Gastroesophageal sphincter (tissue), 4 donors: Measurements from ENCODE around the gene GNAI1. TPM values are rescaled to one million over a fixed set of nuclear protein-coding genes. Genes with fewer than 3 reads are reported as not detected.

Experiments
- ATAC-seq: fragments of 150-250 bp; one replicate; pipeline ENCODE4 v1.9.1; 2016; ENCODE audit warnings: mild to moderate bottlenecking, moderate library complexity
- H3K27ac ChIP-seq, 4 donors: fragments of 200-600 bp; sonication (generic) in 3 of 4; 1 replicate in 3 of 4; 2 replicates in 1 of 4; pipeline ENCODE4 v1.5.1; 2016 to 2019
- H3K27me3 ChIP-seq: fragments of 200-600 bp; sonication (generic); one replicate; pipeline ENCODE4 v1.5.1; 2019
- H3K36me3 ChIP-seq, 2 donors: fragments of 200-600 bp; sonication (generic); one replicate each; pipeline ENCODE4 v1.5.1; 2019; ENCODE audit warnings: control low read depth in 1 of 2
- H3K4me1 ChIP-seq, 3 donors: fragments of 200-600 bp; sonication (generic); 1 replicate in 2 of 3; 2 replicates in 1 of 3; pipeline ENCODE4 v1.5.1; 2016 to 2019; ENCODE audit warnings: control low read depth in 2 of 3
- H3K4me3 ChIP-seq, 2 donors: fragments of 200-600 bp; sonication (generic); one replicate each; pipeline ENCODE4 v1.5.1; 2019; ENCODE audit warnings: mild to moderate bottlenecking in 1 of 2, moderate library complexity in 1 of 2
- H3K9me3 ChIP-seq, 3 donors: fragments of 200-600 bp; sonication (generic); one replicate each; pipeline ENCODE4 v1.5.1; 2017 to 2019; ENCODE audit warnings: control low read depth in 2 of 3
- EP300 ChIP-seq: sonication (generic); formaldehyde crosslinking; IDR thresholded peaks from one replicate; pipeline ENCODE4 v1.6.1; 2017; ENCODE audit warnings: antibody characterized with exemption, mild to moderate bottlenecking
- POLR2A ChIP-seq, 2 donors: fragments of 450-650 bp; IDR thresholded peaks; one replicate each; pipeline ENCODE4 v1.6.1; 2017; ENCODE audit warnings: antibody characterized with exemption in 2 of 2, mild to moderate bottlenecking in 2 of 2, moderate library complexity in 1 of 2
- POLR2AphosphoS5 ChIP-seq: sonication (generic); formaldehyde crosslinking; IDR thresholded peaks from one replicate; pipeline ENCODE4 v1.6.1; 2017; ENCODE audit warnings: antibody characterized with exemption
- WGBS, 2 donors: methylation state at CpG; one replicate each; pipeline ENCODE4 v1.1.5; 2018; ENCODE audit warnings: low coverage in 1 of 2; 5-methylcytosine and 5-hydroxymethylcytosine counted together
- total RNA-seq, 4 donors: library from RNA; depleted of rRNA; stranded (reverse); fragments of >200 nt; gene quantifications; one replicate each; pipeline ENCODE4 v1.1.0, GENCODE V29; 2016
- TF ChIP-seq, protein P1 (sequence below), 4 experiments: fragments of 200-600 bp in 2 of 4; fragments of 450-650 bp in 2 of 4; sonication (generic) in 1 of 4; IDR thresholded peaks; one replicate each; pipeline ENCODE4 v1.5.1; 2017 to 2019; ENCODE audit warnings: antibody characterized with exemption in 4 of 4, mild to moderate bottlenecking in 2 of 4, moderate library complexity in 2 of 4

The GNAI1 gene
- total RNA-seq, 4 donors from 2014 or later = 76.8 to 136 (median 108) TPM

DNA sequence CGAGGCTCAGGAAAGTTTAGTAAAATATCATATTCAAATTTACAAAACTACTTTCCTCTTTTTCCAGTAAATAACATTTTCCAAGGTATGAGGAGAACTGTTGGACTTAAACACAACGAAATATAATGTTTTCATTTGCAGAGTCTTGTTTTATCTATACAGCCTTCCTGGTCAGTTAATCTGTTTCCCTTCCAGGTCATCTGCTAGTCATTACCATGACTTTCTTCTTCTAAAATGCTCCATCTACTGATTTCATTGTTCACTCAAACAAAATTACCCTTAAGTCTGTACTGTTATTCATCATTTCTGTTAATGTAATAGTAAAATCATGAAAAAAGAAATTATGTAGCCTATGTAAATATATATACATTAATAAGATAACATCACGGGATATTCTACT, 69.8 kb downstream of the GNAI1 start:
- no peak for ATAC-seq
- no peak overlapping the region for H3K4me3 ChIP-seq
- H3K27ac ChIP-seq = no peak overlapping the region
- no peaks in the 10 kb centered on the region for H3K9me3 ChIP-seq
- peaks cover 0 to 24% (median 8%) of the 10 kb centered on the region in 3 donors for H3K4me1 ChIP-seq
- TF ChIP-seq POLR2AphosphoS5 (no peak), POLR2A (IDR thresholded peaks at IDR 0.05) (no peak), EP300 (no peak)
- TF ChIP-seq, protein P1, sequence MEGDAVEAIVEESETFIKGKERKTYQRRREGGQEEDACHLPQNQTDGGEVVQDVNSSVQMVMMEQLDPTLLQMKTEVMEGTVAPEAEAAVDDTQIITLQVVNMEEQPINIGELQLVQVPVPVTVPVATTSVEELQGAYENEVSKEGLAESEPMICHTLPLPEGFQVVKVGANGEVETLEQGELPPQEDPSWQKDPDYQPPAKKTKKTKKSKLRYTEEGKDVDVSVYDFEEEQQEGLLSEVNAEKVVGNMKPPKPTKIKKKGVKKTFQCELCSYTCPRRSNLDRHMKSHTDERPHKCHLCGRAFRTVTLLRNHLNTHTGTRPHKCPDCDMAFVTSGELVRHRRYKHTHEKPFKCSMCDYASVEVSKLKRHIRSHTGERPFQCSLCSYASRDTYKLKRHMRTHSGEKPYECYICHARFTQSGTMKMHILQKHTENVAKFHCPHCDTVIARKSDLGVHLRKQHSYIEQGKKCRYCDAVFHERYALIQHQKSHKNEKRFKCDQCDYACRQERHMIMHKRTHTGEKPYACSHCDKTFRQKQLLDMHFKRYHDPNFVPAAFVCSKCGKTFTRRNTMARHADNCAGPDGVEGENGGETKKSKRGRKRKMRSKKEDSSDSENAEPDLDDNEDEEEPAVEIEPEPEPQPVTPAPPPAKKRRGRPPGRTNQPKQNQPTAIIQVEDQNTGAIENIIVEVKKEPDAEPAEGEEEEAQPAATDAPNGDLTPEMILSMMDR (IDR thresholded peaks at IDR 0.05) = no peak
- 63% methylated on average over 3 of the region's 3 CpGs for whole genome bisulfite sequencing, 2 donors
- peaks cover 0 to 45% of the 10 kb centered on the region in 2 donors for H3K36me3 ChIP-seq
- no peaks in the 10 kb centered on the region for H3K27me3 ChIP-seq

DNA sequence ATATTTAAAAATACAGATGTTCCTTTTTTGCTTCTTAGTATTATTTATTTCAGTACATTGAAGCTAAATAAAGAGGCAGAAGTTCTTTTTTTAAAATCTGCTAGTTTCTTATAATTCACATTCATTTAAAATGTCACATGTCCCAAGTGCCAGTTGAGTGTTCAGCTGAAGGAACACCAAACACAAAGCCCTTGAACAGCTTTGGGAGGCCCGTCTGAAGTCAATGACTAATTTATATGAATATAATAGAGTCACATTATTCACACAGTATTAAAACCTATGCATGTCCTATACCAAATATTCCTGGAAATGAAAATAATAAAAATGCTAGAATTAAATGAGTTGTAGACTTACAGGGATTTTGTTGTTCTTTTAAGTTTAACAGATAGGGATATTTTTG, 70.3 kb downstream of the GNAI1 start:
- WGBS, 2 donors = 52 to 62% methylated on average over 1 of the region's 1 CpG
- Histone ChIP-seq H3K36me3 (peaks cover 0 to 45% of the 10 kb centered on the region in 2 donors), H3K27ac (no peak overlapping the region), H3K4me3 (no peak overlapping the region), H3K9me3 (no peaks in the 10 kb centered on the region), H3K27me3 (no peaks in the 10 kb centered on the region), H3K4me1 (peaks cover 0 to 24% (median 8%) of the 10 kb centered on the region in 3 donors)
- ATAC-seq = no peak
- TF ChIP-seq EP300 = no peak
- TF ChIP-seq POLR2A (IDR thresholded peaks at IDR 0.05) = no peak
- TF ChIP-seq POLR2AphosphoS5 = no peak
- TF ChIP-seq, protein P1 (IDR thresholded peaks at IDR 0.05) = no peak

DNA sequence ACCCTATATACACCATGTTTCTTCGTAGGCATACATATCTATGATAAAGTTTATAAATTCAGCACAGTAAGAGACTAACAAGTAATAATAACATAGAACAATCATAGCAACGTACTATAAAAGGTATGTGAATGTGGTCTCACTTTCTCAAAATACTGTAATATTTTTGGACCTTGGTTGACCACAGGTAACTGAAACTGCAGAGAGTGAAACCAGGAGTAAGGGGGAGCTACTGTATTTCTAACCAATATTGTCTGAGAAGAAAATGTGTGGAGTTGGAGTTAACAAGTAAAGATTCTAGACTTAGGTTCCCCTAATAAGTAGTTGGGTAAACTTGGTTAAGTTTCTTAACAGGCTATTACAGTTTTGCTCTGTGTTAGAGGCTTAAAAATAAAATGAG, 72.1 kb downstream of the GNAI1 start:
- no peak for ATAC-seq
- no peak overlapping the region for H3K27ac ChIP-seq
- H3K4me1 ChIP-seq = peaks cover 0 to 30% (median 8%) of the 10 kb centered on the region in 3 donors
- WGBS, 2 donors = 95 to 100% methylated on average over 2 of the region's 2 CpGs
- peaks cover 0 to 38% of the 10 kb centered on the region in 2 donors for H3K36me3 ChIP-seq
- no peaks in the 10 kb centered on the region for H3K27me3 ChIP-seq
- TF ChIP-seq POLR2AphosphoS5 = no peak
- no peak for TF ChIP-seq EP300
- TF ChIP-seq POLR2A (IDR thresholded peaks at IDR 0.05) = no peak
- TF ChIP-seq, protein P1 (IDR thresholded peaks at IDR 0.05) = no peak
- H3K4me3 ChIP-seq = no peak overlapping the region
- no peaks in the 10 kb centered on the region for H3K9me3 ChIP-seq

DNA sequence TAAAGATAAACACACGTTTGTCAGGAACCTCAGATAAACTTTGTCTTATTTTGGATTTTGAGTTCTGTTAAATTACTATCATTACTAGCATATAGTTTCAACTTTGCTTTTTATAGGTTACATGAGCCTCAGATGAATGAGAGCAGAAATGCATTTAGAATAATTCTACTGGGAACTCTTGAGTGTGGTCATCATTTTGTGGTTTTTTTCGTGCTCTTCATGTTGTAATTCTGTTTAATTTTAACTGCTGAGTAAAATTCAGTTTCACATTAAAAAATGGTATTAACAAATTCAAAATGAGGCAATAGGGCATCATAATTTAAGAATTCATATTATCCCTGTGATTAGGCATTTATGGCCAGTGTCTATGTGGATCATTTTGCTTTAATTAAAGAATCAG, 72.9 kb downstream of the GNAI1 start:
- H3K27ac ChIP-seq = no peak overlapping the region
- H3K4me3 ChIP-seq = no peak overlapping the region
- peaks cover 0 to 37% of the 10 kb centered on the region in 2 donors for H3K36me3 ChIP-seq
- WGBS, 2 donors = 59 to 64% methylated on average over 2 of the region's 2 CpGs
- no peaks in the 10 kb centered on the region for H3K27me3 ChIP-seq
- H3K4me1 ChIP-seq = peaks cover 0 to 30% (median 8%) of the 10 kb centered on the region in 3 donors
- no peaks in the 10 kb centered on the region for H3K9me3 ChIP-seq
- TF ChIP-seq POLR2AphosphoS5 (no peak), POLR2A (IDR thresholded peaks at IDR 0.05) (no peak), EP300 (no peak)
- TF ChIP-seq, protein P1 (IDR thresholded peaks at IDR 0.05) = no peak
- no peak for ATAC-seq

DNA sequence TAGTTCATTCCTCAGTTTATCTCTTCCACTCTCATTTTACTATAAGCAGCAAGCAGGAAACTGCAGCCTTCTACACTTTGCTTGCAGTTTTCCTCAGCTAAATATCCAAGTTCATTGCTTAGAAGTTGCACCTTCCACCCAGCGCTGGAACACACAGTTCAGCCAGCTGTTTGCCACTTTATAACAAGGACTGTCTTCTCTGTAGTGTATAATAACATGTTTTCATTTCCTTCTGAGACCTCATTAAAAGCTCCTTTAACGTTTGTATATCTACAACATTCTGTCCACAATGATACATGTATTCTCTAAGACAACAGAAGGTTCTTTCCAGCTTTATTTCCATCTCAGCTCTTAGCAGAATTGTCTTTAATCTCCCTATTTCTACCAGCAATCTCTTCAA, 74.1 kb downstream of the GNAI1 start:
- H3K27me3 ChIP-seq = no peaks in the 10 kb centered on the region
- H3K36me3 ChIP-seq = peaks cover 0 to 39% of the 10 kb centered on the region in 2 donors
- no peak overlapping the region for H3K27ac ChIP-seq
- H3K9me3 ChIP-seq = no peaks in the 10 kb centered on the region
- TF ChIP-seq, protein P1 (IDR thresholded peaks at IDR 0.05) = no peak
- no peak for TF ChIP-seq POLR2A (IDR thresholded peaks at IDR 0.05)
- H3K4me1 ChIP-seq = peaks cover 0 to 30% (median 8%) of the 10 kb centered on the region in 3 donors
- WGBS, 2 donors = 49 to 64% methylated on average over 2 of the region's 2 CpGs
- no peak overlapping the region for H3K4me3 ChIP-seq
- ATAC-seq = no peak
